KOPT-K1 (cell line): ENCODE results near the gene CHERP.

Experiments
- H3K27ac ChIP-seq: fragments of 200-600 bp; sonication (generic); 2 replicates; pipeline ENCODE4 v1.5.1; 2016; ENCODE audit warnings: antibody characterized with exemption, mild to moderate bottlenecking, low read depth, low read length; ENCODE audit not compliant: poor library complexity, severe bottlenecking
- H3K36me3 ChIP-seq: fragments of 200-600 bp; sonication (generic); 2 replicates; pipeline ENCODE4 v1.5.1; 2017; ENCODE audit warnings: antibody characterized with exemption, mild to moderate bottlenecking, low read length, moderate library complexity; ENCODE audit not compliant: insufficient read depth
- H3K9me3 ChIP-seq: fragments of 200-600 bp; sonication (generic); 2 replicates; pipeline ENCODE4 v1.5.1; 2017; ENCODE audit warnings: antibody characterized with exemption, low read length, mild to moderate bottlenecking; ENCODE audit not compliant: insufficient read depth, poor library complexity, severe bottlenecking

CHERP gene

DNA sequence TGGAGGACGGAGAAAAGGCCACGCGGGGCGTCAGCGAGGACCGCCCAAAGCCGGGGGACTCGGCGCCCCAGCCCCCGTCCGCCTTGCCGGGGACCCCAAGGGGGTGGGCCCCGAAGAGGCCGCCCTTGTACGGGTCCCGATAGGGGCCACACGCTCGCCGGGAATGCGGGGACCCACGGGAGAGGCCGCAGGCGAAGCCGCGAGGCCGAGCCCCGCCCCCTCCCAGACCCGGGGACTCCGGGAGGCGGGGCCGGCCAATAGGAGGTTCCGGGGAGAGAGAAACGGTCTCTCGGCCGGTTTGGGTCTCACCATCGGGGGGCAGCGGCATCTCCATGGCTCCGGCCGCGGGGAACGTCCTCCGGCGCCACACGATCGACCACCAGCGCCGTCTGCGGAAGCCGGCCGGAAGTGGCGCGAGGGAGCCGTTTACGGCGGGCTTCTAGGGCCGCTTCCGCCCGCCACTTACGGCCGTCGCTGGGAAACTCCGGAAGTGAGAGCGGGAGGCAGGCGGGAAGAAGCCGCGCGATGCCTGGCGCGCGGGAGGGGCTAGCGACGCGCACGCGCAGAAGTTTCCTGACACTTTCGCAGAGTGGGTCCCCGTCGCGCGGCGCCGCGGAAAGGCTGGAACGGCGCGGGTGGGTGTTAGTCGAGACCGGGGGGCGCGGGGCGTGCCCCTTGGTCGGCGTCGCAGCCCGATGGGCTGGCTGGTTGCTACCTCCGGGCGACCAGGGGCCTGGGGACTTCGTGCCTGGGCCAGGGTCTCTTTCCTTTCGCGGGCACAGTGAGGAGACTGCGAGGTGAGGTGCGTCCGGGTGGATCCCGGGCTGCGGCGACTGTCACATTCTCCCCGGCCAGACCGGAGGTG is at the start of gene CHERP:
TSS of gene CHERP (minus strand) at position 393 of the 865 bp plus-strand sequence. CDS start at position 334, 59 bp downstream.
- H3K36me3 ChIP-seq, result peaks cover 44% of the 10 kb centered on the region
- H3K27ac ChIP-seq, result peak within 1 kb of the TSS; percentile 90
- no peaks in the 10 kb centered on the region for H3K9me3 ChIP-seq

DNA sequence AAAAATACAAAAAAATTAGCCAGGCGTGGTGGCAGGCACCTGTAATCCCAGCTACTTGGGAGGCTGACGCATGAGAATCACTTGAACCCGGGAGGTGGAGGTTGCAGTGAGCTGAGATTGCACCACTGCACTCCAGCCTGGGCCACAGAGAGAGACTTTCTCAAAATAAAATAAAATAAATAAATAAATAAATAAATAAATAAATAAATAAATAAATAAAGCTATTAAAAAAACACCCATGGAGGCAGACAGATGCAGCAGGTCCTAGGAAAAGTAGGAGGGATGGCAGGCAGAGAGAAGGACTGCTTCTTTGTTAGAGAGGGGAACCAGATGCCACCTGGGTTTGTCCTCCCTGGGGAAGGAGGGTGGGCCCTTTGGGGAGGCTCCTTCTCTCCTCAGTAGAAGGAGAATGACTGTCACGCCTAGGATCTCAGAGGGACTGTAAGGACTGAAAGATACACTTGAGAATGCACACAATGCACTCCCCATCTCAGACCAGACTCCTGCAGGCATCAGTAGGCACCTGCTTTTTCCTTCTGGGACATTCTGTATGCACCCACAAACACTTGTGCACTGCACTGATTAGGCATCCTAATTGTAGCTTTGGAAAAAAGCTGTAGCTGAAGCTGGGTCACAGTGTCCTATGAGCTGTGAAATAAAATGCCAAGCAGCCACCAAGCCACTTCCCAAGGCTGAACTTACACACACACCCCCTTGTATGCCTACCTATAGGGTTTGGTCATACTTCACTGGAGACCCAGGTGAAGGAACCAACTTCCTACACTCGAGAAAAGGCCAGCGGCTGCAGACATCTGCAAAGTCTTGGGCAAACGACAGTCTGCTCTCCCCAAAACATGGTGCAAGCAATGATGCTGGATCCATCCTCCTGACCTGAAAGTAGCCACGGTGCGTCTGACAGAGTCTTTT is 48.9 kb upstream of the CHERP start:
- H3K36me3 ChIP-seq, result no peaks in the 10 kb centered on the region
- H3K9me3 ChIP-seq, result no peaks in the 10 kb centered on the region
- H3K27ac ChIP-seq, result no peak overlapping the region

- no peaks in the 10 kb centered on the region for H3K36me3 ChIP-seq
- H3K27ac ChIP-seq, result no peak overlapping the region
- no peaks in the 10 kb centered on the region for H3K9me3 ChIP-seq
These were observed 47.7 kb upstream of the CHERP start for GRCh38 chr19:16589917-16590316.

- H3K36me3 ChIP-seq, result no peaks in the 10 kb centered on the region
- peak overlapping the region; percentile 65 for H3K27ac ChIP-seq
- H3K9me3 ChIP-seq, result no peaks in the 10 kb centered on the region
These were observed 46.8 kb upstream of the CHERP start for GRCh38 chr19:16588824-16589577.

GRCh38 chr19:16587833-16588823 is 45.9 kb upstream of the CHERP start:
- peak overlapping the region; percentile 65 for H3K27ac ChIP-seq
- no peaks in the 10 kb centered on the region for H3K36me3 ChIP-seq
- H3K9me3 ChIP-seq, result no peaks in the 10 kb centered on the region

DNA sequence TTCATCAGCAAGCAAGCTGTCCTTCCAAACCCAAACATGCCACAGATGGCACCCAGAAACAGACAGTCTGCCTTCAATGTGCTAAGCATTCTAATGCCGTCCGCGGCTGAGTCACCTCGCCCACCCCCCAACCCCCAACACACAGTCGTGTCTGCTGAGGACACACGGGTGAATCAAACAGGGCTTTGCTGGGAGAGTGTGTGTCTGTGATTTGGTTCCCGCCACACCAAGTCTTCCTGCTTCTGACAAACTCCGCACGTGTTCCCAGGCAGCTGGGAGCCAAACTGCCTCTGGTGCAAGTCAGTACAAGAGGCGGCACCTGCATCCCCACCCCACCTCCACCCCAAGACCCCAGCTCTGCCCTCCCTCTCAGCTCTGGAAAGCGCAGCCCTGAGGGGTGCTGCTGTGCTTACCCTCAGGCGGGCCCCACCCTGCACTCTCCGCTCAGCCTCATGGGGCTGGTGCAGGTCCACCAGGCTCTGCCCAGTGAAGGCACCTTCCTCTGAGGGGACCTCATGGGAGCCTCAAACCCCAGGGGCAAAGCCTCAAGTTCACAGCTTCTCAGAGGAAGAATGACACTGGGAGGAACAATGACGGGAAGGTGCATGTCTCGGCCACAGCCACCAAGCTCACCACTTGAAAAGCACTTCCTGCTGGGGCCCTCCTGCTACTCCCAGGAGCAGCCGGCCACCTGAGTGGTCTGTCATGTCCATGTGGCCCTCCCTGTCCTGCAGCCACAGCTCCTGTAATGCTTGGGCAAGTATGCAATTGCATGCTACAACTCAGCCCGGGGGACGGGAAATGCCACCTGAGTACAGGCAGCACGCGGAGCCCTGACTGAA is 45.0 kb upstream of the CHERP start:
- peaks cover 3% of the 10 kb centered on the region; the same call in 1 of the 2 replicates for H3K36me3 ChIP-seq
- peak overlapping the region; percentile 65 for H3K27ac ChIP-seq
- H3K9me3 ChIP-seq, result no peaks in the 10 kb centered on the region

- peak overlapping the region; percentile 65 for H3K27ac ChIP-seq
- H3K9me3 ChIP-seq, result no peaks in the 10 kb centered on the region
- peaks cover 9% of the 10 kb centered on the region; the same call in 1 of the 2 replicates for H3K36me3 ChIP-seq
These were observed 44.2 kb upstream of the CHERP start for GRCh38 chr19:16586477-16586871.

DNA sequence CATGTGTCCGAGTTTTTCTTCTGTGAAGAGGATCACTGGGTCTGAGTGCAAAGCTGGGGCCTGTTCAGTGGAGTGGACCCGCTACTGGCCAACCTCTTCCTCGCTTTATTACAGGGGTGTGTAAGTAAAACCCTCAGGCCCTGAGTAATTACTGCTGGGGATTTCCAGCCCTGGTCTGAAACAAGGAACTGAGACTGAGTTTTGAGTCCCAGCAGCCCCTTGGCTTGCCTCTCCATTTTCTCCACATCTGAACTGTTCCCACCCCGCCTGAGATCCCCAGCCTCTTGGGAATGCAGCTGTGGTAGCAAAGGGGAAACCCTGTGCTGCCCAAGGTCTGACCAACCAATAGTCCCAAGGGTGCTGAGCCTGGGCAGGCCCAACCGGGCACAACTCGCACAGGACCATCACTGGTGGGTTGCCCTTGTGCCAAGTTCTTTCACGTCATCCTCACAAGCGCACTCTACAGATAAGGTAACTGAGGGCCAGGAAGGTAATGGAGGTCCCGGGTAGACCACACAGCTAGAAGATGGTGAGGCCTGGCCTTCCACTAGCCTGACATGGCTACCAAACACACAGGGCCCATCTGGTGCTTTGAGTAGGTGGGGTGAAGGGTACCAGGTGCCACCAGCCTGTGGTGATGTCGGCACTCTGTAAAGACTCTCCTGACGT is 43.7 kb upstream of the CHERP start:
- peak overlapping the region; percentile 65 for H3K27ac ChIP-seq
- H3K36me3 ChIP-seq, result peaks cover 15% of the 10 kb centered on the region; the same call in 1 of the 2 replicates
- H3K9me3 ChIP-seq, result no peaks in the 10 kb centered on the region

DNA sequence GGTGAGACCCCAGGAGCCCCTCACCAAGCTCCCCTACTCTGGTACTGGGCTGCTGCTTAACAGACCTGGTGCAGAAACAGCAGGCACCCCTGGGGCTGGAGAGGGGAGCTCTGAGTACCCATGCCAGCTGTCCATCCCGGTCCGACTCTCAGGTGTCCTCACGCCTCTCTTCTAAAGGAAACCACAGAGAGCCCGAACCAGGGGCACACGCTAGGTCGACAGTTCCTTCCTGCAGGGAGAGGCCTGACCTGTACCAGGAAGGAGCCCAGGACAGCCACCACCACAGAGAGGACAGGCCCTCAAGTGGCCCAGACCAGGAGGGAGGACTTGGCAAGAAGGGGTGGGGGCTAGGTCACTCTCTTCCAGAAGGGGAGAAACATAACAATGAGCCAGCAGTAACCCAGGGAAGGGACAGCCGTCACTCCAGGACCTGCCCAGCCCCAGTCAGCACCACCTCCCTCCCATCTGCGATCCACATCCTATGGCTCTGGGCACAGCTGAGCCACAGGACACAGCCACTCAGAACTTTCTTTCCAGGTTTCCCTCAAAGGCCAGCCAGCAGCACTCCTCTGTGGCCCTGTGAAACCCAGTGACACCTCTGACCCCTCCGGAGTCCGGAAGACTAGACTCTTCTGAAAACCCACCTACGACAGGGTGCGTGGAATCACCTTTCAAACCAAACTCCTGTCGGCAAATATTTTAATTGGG is 43.0 kb upstream of the CHERP start:
- peaks cover 20% of the 10 kb centered on the region; the same call in 1 of the 2 replicates for H3K36me3 ChIP-seq
- H3K9me3 ChIP-seq, result no peaks in the 10 kb centered on the region
- H3K27ac ChIP-seq, result peak overlapping the region; percentile 65

DNA sequence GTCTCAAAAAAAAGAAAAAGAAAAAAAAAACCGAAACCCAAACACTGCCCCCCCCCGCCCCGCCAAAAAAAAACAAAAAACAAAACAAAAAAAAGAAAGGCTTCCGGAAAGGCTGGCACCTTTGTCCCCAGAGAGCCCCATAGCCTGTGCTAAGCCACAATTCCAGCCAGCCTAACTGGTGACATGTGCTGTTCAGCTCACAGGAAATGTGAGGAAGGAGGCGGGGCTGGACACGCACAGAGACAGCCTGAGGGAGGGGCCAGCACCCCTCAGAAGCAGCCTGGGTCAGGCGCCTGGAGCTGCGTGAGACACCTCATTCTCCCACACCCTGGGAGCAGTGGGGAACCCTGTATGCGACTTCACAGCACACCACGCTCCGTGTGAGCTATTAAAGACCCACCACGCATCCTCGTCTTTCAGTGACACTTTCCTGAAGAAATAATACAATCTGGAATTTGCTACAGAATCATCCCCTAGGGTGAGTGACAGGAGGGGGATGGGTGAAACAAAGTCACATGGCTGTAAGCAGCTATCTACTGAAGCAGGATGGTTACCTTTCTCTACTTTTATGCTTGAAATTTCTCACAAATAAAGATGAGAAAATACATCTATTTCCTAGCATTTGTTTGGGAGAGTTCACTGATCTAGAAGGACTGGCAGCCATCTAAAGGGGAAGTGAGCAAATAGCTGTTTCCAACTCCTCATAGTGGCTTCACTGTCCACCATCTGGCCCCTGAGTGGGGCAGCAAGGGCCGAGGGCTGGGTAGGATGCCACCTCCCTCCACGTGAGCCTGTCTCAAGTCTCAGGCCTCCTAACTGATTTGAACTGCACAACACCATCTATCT is 42.2 kb upstream of the CHERP start:
- Histone ChIP-seq H3K9me3 (no peaks in the 10 kb centered on the region), H3K27ac (peak overlapping the region; percentile 65), H3K36me3 (peaks cover 26% of the 10 kb centered on the region)

DNA sequence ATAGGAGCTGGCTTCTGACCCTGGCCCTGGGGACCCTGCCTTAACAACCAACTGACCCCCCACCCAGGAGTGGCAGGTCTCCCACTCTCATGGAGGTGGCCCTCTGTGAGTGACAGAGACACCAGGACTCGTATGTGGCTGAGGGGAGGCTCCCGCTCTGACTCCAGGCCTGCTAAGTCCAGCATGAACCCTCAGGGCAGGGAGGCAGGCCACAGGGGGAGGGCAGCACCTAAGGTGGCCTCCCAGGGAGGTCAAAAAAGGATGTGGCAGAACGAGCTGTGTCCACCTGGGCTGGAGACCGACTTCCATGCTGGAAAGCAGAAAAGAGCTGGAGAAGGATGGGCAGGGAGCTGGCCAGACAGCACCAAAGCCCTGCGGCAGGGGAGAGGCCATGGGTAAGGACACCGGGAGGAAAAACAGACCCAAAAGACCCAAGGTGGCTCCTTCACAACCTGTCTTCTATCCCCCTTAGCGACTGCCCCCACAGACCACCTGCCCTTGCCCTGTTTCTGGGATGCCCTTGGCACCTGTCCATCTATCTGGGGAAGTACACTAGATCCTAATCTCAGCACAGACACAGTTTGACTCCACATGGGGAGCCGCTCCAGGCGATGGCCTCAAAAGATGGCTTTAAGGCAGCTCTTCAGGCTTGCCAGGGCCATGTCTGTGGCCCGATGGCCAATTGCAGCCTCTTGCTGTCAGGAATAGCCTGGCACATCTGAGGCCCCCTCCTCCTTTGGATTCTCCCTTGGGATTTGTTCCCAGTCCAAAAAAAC is 40.4 kb upstream of the CHERP start:
- Histone ChIP-seq H3K9me3 (no peaks in the 10 kb centered on the region), H3K27ac (peak overlapping the region; percentile 65), H3K36me3 (peaks cover 44% of the 10 kb centered on the region)
